OCI-LY3 (cell line): ENCODE results near the gene PLTP.

Source experiments
- EZH2phosphoT487 ChIP-seq: fragments of 200-600 bp; shearing (Covaris generic); IDR thresholded peaks from 2 replicates; pipeline ENCODE4 v1.6.1; 2018; ENCODE audit warnings: antibody characterized with exemption, mixed run types, low read depth
- TF ChIP-seq, protein P1 (sequence below): fragments of 200-600, 300-600 bp; sonication (generic); IDR thresholded peaks from 2 replicates; pipeline ENCODE4 v1.5.1; 2014; ENCODE audit warnings: antibody characterized with exemption, low read length, low read depth

DNA sequence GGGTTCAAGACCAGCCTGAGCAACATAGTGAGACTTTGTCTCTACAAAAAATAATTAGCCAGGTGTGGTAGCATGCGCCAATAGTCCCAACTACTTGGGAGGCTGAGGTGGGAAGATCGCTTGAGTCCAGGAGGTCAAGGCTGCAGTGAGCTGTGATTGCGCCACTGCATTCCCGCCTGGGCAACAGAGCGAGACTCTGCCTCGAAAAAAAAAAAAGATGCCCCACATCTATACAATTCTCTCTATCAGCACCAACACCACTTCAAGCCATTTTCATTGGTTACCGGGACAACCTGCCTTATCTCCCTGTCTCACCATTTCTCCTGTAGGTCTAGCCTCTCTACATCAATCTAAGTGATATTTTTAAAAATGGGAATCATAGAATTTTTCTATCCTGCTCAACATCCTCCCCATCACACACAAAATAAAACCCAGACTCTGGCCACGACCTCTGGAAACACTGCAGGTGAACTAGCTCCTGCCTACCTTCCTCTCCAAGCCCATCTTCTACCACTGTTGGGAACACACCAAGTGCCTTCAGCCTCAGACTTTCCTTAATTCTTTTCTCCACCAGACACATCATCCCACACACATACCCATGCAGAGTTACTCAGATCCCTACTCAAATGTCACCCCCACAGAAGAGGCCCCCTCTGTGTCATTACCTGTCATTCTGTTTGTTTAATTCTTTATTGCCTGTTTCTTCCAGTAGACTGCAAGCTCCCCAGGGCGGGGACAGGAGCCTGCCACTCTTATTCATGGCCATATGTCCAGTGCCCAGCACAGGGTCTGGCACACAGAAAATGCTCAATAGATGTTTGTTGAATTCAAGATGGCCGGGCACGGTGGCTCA is 9.6 kb upstream of the PLTP start:
- TF ChIP-seq, protein P1, sequence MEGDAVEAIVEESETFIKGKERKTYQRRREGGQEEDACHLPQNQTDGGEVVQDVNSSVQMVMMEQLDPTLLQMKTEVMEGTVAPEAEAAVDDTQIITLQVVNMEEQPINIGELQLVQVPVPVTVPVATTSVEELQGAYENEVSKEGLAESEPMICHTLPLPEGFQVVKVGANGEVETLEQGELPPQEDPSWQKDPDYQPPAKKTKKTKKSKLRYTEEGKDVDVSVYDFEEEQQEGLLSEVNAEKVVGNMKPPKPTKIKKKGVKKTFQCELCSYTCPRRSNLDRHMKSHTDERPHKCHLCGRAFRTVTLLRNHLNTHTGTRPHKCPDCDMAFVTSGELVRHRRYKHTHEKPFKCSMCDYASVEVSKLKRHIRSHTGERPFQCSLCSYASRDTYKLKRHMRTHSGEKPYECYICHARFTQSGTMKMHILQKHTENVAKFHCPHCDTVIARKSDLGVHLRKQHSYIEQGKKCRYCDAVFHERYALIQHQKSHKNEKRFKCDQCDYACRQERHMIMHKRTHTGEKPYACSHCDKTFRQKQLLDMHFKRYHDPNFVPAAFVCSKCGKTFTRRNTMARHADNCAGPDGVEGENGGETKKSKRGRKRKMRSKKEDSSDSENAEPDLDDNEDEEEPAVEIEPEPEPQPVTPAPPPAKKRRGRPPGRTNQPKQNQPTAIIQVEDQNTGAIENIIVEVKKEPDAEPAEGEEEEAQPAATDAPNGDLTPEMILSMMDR = no peak
- no peak for TF ChIP-seq EZH2phosphoT487
